Activated T-cell treated with anti-CD3 and anti-CD28 coated beads, Interleukin-2, amount 50 U/mL, for 24 hours (primary cell): ENCODE results near the gene RGS6.
A peak's percentile ranks its signal among the peaks of the same experiment; 100 is the strongest.
"Not testable (repeated sequence)": the region's sequence is repeated elsewhere in the genome, so short reads cannot be mapped to it uniquely, and the experiment has no call there.

Source experiments
- DNase-seq: peaks from one replicate; pipeline ENCODE4 v3.0.0-alpha.2; 2020
- H3K27ac Mint-ChIP-seq: 2 replicates; pipeline ENCODE4 v1.8.0; 2020; ENCODE audit warnings: mild to moderate bottlenecking, mixed read lengths
- H3K27me3 Mint-ChIP-seq: 2 replicates; pipeline ENCODE4 v1.8.0; 2020; ENCODE audit warnings: mixed read lengths
- H3K36me3 Mint-ChIP-seq: 2 replicates; pipeline ENCODE4 v1.8.0; 2020; ENCODE audit warnings: low read depth, mixed read lengths
- H3K4me1 Mint-ChIP-seq: 2 replicates; pipeline ENCODE4 v1.8.0; 2020; ENCODE audit warnings: low read depth, mixed read lengths
- H3K4me3 Mint-ChIP-seq: 2 replicates; pipeline ENCODE4 v1.8.0; 2020; ENCODE audit warnings: mild to moderate bottlenecking, moderate library complexity, mixed read lengths
- H3K9me3 Mint-ChIP-seq: 2 replicates; pipeline ENCODE4 v1.8.0; 2020; ENCODE audit warnings: mixed read lengths

The RGS6 gene

DNA sequence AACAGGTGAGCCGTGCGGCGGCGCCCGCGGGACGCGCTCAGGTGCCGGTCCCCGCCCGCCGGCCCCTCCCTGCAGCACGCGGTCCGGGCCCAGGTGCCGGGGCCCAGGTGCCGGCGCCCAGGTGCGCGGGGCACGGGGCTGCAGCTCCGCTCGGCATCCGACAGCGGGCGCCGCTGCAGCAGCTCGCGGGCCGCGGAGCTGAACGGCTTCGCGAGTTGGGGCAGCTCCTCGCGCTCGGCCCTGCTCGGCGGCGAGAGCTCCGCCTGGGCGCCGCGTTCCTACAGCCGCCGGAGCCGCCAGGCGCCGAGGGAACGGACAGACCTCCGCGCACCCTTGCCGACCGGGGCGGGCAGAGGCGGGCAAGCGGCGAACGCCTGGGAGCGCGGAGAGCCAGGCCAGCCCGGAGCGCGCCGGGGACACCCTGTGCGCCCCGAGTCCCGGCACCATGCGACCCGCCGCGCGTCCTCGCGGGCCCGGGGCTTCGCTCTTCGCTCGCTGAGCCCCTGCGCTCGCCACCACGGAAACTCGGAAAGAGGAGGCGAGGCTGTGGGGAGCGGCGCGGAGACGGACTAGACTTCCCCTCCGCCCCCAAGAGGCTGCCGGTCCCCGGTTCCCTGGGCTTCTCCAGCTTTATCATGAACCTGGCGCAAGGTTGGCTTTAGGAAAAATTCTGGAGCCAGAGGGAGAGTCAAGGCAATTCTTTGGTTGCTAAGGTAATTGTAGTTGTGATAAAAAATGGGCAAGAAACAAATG lies at the start of gene RGS6:
Gene RGS6, plus strand, starts transcription at position 201 of the 753 bp plus-strand sequence.
- Mint-ChIP-seq H3K36me3 (no peaks in the 10 kb centered on the region), H3K9me3 (no peaks in the 10 kb centered on the region), H3K27ac (no peak within 1 kb of the TSS), H3K4me1 (peaks cover 19% of the 10 kb centered on the region), H3K4me3 (peak within 1 kb of the TSS; percentile 55), H3K27me3 (peaks cover 74% of the 10 kb centered on the region)
- peak; percentile 54 for DNase-seq

DNA sequence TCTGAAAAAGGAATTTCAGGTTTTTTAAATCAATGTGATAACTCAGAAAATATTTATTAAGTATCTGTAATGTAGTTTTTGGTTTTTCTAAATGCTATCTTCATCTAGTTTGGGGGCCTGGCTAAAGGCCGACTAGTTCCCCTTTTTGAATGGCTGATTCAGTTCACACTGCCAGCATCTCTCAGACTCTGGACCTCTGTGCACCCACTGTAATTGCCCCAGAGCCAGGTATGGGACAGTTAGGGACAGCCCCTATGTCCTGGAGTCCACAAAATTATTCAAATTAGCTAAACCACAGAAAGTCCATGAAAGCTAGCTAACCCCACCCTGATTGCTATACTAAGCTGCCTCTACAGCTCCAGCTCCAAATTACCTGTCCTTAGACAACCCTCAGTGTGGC lies 49.1 kb upstream of the RGS6 start:
- H3K9me3 Mint-ChIP-seq: peaks cover 11% of the 10 kb centered on the region
- H3K36me3 Mint-ChIP-seq: no peaks in the 10 kb centered on the region
- H3K27ac Mint-ChIP-seq: no peak overlapping the region
- DNase-seq: no peak
- H3K4me3 Mint-ChIP-seq: no peak overlapping the region
- H3K27me3 Mint-ChIP-seq: peaks cover 39% of the 10 kb centered on the region
- H3K4me1 Mint-ChIP-seq: no peaks in the 10 kb centered on the region

DNA sequence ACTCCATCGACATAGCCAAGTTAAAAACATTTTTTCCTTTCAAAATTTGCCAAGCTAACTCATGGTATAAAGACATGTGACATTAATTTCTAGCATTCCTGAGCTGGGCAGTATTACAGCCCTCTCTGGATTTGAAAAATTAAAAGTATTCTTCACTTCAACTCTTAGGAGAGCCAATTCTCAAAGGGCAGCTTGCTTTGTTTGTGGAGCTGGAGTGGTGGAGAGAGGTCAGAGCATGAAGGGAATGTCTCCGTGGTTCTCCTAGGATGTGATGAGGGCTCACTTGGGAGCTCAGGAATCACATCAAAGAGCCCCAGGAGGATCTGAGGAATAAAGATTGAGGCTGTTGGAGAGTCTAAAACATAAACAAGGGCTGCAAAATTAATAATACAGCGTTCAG lies 46.9 kb upstream of the RGS6 start:
- Mint-ChIP-seq H3K27ac (no peak overlapping the region), H3K4me1 (peaks cover 3% of the 10 kb centered on the region), H3K9me3 (peaks cover 14% of the 10 kb centered on the region), H3K27me3 (peaks cover 32% of the 10 kb centered on the region), H3K4me3 (no peak overlapping the region), H3K36me3 (no peaks in the 10 kb centered on the region)
- no peak for DNase-seq

DNA sequence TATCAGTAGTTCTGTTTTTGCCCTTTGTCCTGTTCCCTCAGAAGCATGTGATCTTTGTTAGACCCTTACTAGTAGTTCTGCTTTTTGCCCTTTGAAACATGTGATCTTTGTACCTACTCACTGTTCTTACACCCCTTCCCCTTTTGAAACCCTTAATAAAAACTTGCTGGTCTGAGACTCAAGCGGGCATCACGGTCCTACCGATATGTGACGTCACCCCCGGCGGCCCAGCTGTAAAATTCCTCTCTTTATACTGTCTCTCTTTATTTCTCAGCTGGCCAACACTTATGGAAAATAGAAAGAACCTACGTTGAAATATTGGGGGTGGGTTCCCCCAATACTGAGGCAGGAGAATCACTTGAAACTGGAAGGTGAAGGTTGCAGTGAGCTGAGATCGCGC lies 44.4 kb upstream of the RGS6 start:
- not testable (repeated sequence) for DNase-seq, H3K4me1 Mint-ChIP-seq, H3K4me3 Mint-ChIP-seq, H3K36me3 Mint-ChIP-seq, H3K27ac Mint-ChIP-seq
- Mint-ChIP-seq H3K9me3 (peaks cover 14% of the 10 kb centered on the region), H3K27me3 (peaks cover 21% of the 10 kb centered on the region)

DNA sequence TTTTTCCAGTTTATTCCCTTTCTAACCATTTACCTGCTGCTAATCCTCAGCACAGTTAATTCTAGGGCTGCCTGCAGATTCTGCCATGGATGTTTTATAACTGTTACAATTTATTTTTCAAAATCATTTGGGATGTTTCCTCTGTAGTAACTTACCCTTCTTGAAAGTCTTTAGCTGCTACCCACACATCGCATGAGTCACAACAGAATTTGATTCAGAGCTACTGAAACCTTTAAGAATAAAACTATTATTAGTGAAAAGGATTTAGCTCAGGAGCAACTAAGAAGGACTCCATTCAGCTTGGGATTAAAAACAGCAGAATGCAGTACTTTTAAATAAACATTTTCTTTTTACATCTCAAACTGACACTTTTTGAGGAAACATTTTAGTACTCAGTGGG lies 41.7 kb upstream of the RGS6 start:
- no peaks in the 10 kb centered on the region for H3K36me3 Mint-ChIP-seq
- H3K4me1 Mint-ChIP-seq: peaks cover 6% of the 10 kb centered on the region
- H3K27ac Mint-ChIP-seq: no peak overlapping the region

DNA sequence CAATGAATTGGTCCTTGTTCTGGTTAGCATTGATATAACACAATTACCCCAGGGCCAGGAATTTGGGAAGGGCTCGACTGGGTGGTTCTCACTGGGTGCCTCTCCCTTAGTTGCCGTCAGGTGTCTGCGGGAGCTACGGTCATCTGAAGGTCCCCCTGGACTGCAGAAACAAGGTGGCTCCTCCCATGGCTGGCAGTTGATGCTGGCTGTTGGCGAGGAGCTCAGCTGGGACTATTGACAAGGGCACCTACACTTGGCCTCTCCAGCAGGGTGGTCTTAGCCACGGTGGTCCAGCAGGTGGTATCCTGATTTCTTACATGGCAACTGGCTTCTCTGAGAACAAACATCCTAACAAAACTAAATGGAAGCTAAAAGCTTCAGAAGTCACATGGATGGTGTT lies 41.0 kb upstream of the RGS6 start:
- Mint-ChIP-seq H3K9me3 (peaks cover 14% of the 10 kb centered on the region), H3K4me3 (no peak overlapping the region), H3K4me1 (peaks cover 6% of the 10 kb centered on the region), H3K36me3 (no peaks in the 10 kb centered on the region), H3K27ac (no peak overlapping the region), H3K27me3 (peaks cover 23% of the 10 kb centered on the region)
- no peak for DNase-seq

More for the DNA sequence above, 41.7 kb upstream of the RGS6 start:
- peaks cover 14% of the 10 kb centered on the region for H3K9me3 Mint-ChIP-seq
- peaks cover 18% of the 10 kb centered on the region for H3K27me3 Mint-ChIP-seq
- H3K4me3 Mint-ChIP-seq: no peak overlapping the region
- no peak for DNase-seq

DNA sequence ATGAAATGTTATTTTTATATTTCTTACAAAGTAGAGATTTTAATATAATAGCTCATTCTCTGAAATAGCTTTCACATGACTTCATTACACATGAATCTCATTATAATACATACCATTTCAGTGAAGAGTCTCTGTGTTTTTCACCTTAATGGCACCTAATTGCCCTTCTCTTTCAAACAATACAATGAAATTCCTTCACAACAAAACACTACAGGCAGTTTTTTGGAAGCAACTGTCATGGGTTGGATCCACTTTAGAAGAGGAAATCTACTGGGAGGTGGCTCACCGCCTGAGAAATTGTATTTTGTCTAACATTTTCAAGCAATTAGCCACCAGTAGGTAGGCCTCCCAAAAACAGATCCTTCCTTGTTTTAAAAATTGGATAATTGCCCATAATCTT lies 40.3 kb upstream of the RGS6 start:
- Mint-ChIP-seq H3K36me3 (no peaks in the 10 kb centered on the region), H3K9me3 (peaks cover 14% of the 10 kb centered on the region), H3K27me3 (peaks cover 23% of the 10 kb centered on the region), H3K27ac (no peak overlapping the region), H3K4me3 (no peak overlapping the region), H3K4me1 (peaks cover 6% of the 10 kb centered on the region)
- DNase-seq: no peak

DNA sequence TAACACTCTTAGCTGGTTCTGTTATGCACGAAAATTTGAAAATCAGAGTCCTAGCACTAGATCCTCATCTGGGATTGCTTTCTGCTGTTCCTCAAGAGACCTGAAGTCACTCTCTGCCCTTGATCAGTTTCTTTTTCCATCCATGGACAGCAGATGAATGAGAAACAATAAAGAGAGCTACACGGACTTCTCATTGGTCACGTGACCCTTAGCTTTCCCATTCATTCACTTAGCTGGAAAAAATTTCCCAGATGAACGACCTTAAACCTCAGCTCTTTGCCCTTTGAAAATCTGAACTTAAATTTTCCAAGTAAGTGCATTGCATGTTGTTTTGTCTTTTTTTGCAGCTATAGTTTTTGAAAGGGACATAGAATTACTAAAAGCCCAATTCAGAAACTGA lies 27.2 kb upstream of the RGS6 start:
- Mint-ChIP-seq H3K36me3 (no peaks in the 10 kb centered on the region), H3K27me3 (peaks cover 46% of the 10 kb centered on the region), H3K4me1 (no peaks in the 10 kb centered on the region), H3K27ac (no peak overlapping the region), H3K9me3 (no peaks in the 10 kb centered on the region), H3K4me3 (no peak overlapping the region)
- DNase-seq: no peak

DNA sequence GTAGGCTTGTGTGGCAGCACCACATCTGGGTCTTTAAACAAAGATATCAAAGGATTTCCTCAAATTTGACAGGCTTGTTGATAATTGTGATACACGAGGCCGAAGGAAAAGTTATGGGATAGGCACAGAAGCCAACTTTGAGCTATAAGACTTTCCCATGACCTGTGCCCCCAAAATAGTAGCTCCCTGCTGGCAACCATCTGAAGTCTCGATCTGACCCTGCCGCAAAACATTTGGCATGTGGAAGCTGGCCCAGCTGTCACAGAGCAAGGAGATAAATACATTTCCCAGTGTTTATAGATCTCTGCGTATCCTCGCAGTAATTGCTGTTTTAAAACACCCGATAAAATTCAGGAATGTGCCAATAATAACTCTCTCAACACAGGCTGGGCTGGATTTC lies 26.4 kb upstream of the RGS6 start:
- H3K4me3 Mint-ChIP-seq: no peak overlapping the region
- no peaks in the 10 kb centered on the region for H3K4me1 Mint-ChIP-seq

DNA sequence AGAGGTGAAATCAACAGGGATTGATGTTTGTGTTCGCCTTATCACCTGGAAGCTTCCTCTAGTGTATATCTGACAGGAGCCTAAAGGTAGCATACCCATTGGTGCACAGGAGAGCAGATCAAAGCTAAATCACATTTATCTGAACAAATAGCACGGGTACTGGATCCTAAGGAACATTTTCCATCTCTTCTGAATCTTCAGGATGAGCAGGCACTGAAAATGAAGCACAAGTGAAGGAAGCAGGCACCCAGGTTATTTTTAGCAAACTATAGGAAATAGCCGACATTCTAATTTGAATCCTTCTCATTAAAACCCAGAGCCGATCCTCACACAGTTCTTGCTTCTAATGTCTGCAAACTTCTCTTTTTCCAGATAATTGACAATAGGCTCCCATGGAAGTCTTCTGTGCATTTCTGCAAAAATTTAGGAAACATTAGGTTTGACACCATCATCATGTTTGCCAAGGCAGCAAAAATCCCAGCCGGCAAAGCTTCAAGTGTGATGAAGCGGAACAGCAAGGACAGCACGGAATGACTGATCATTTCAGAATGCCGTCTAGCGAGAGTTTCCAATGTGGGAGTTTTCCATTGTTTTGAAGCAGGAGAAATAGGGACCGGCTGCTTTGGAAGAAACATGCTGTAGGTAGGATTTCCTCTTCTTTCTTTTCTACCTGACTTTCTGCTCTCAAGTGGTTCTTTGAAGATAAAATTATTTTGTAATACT lies 24.3 kb upstream of the RGS6 start:
- Mint-ChIP-seq H3K4me3 (no peak overlapping the region), H3K27ac (no peak overlapping the region), H3K9me3 (no peaks in the 10 kb centered on the region), H3K4me1 (no peaks in the 10 kb centered on the region), H3K36me3 (no peaks in the 10 kb centered on the region), H3K27me3 (peaks cover 49% of the 10 kb centered on the region)
- DNase-seq: no peak

More for the DNA sequence above, 26.4 kb upstream of the RGS6 start:
- no peaks in the 10 kb centered on the region for H3K36me3 Mint-ChIP-seq
- no peak overlapping the region for H3K27ac Mint-ChIP-seq
- peaks cover 47% of the 10 kb centered on the region for H3K27me3 Mint-ChIP-seq
- no peak for DNase-seq
- no peaks in the 10 kb centered on the region for H3K9me3 Mint-ChIP-seq

DNA sequence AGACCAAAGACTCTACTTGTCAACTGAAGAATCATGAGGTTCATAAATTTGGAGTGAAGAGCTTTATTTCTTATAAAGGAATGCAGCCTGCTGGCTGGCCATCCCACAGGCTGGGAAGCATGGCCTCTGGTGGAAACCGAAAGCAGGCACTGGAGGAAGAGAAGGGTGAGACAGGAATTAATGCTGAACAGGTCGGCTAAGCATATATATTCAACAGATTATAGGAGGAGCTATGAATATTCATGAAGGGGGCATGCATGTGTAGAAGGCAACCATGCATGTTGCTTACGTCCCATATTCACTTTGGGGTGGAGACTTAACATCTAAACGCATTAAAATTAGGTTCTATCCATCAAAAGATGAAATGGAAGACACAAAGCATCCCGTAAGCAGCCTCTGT lies 20.6 kb upstream of the RGS6 start:
- Mint-ChIP-seq H3K27me3 (peaks cover 60% of the 10 kb centered on the region), H3K9me3 (no peaks in the 10 kb centered on the region), H3K4me1 (no peaks in the 10 kb centered on the region), H3K4me3 (no peak overlapping the region), H3K27ac (no peak overlapping the region), H3K36me3 (no peaks in the 10 kb centered on the region)
- DNase-seq: no peak

DNA sequence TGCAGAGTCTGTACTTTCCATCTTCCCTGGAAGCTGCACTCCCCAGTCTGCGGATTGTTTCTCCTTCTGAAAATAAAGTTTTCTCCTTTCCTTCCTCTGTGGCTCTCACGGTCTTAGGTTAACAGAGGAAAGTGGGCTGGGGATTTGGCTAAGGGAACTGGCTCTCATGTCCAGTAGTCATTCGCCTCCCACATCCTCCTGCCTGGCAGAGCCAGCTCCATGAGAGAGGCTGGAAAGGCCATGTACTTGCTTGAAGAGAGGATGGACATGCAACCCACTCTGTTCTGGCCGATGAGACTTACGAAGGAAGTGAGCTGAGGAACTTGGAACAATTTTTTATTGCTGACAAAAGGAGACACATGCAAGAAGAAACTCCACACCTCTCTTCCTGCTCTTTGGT lies 18.9 kb upstream of the RGS6 start:
- no peak for DNase-seq
- H3K4me3 Mint-ChIP-seq: no peak overlapping the region
- no peaks in the 10 kb centered on the region for H3K4me1 Mint-ChIP-seq
- H3K9me3 Mint-ChIP-seq: no peaks in the 10 kb centered on the region
- peaks cover 56% of the 10 kb centered on the region for H3K27me3 Mint-ChIP-seq
- H3K27ac Mint-ChIP-seq: no peak overlapping the region
- H3K36me3 Mint-ChIP-seq: no peaks in the 10 kb centered on the region

DNA sequence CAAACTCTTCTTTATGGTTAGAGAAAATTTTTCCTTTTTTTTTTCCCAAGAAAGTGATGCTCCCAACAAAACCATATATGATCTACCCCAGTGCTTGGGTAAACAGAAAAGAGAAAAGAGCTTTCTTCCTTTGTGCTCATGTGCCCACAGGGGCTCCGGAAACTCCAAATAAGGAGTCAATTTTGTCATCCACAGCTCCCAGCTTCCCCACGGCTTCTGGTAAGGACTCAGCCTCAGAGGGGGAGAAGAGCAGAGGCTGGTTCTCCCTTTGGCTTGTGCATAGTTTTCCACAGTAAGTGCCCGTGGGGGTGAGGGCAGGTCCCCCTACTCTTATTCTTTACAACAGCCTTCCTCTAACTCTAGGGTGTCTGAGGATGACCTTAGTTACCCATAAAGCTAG lies 13.3 kb upstream of the RGS6 start:
- Mint-ChIP-seq H3K9me3 (peaks cover 4% of the 10 kb centered on the region), H3K4me3 (no peak overlapping the region), H3K27me3 (peaks cover 70% of the 10 kb centered on the region), H3K36me3 (no peaks in the 10 kb centered on the region), H3K4me1 (no peaks in the 10 kb centered on the region), H3K27ac (no peak overlapping the region)
- DNase-seq: no peak

DNA sequence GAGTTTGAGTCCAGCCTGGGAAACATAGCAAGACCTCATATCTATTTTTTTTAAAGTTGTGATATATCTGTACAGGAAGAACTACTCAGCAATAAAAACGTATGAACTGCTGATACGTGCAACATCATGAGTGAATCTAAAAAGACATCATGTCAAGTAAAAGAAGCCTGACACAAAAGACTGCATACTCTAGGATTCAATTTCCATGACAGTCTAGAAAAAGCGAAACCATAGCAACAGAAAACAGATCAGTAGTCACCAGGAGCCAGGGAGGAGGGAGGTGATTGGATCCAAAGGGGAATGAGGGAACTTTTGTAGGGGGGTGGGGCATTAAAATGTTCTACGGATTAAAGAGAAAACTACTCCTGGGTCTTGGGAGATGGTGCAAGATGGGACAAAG lies 8.7 kb upstream of the RGS6 start:
- H3K27ac Mint-ChIP-seq: no peak overlapping the region
- no peak overlapping the region for H3K4me3 Mint-ChIP-seq
- H3K36me3 Mint-ChIP-seq: no peaks in the 10 kb centered on the region
- no peaks in the 10 kb centered on the region for H3K4me1 Mint-ChIP-seq
- H3K27me3 Mint-ChIP-seq: peaks cover 64% of the 10 kb centered on the region
- no peak for DNase-seq
- peaks cover 4% of the 10 kb centered on the region for H3K9me3 Mint-ChIP-seq

DNA sequence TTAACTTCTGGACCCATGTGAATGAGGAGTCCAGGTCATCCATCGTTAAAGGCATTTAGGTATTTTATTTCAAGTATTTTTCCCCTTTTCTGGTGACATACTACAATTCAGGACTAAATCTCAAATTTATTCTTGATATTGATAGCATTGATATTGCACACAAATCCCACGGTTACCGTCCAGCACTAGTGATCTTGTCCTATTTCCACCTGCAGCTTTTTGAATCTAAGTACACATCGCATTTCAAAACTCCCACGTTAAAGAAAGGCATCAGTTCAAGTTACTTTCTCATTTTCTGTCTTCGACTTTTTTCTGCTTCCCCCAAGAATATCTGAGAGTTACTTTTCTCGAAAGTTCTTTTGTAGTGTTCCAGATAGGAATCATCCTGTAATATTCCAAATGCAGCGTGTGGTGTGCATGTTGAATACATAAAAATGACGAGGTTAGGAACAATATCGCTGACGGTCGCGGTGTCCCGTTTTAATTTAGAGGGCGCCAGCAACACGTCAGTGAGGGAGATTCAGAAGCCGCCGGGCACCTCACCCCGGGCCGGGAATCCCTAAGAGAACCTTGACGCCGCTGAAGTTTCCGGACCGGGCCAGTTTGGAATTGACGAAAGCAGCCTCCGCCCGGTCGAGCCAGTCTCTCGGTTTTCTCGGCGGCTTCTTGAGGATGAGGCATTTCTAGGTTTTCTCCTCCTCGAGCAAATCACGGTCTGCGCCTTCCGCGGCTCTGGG lies 569 bp upstream of the RGS6 start:
- H3K4me3 Mint-ChIP-seq: peak overlapping the region; percentile 0
- no peak overlapping the region for H3K27ac Mint-ChIP-seq
- no peak for DNase-seq
- peaks cover 19% of the 10 kb centered on the region for H3K4me1 Mint-ChIP-seq
- H3K9me3 Mint-ChIP-seq: no peaks in the 10 kb centered on the region
- no peaks in the 10 kb centered on the region for H3K36me3 Mint-ChIP-seq
- peaks cover 74% of the 10 kb centered on the region for H3K27me3 Mint-ChIP-seq
